SK-N-MC (cell line): Measurements from ENCODE around the gene TLE6.

Source experiments
- EZH2 ChIP-seq: fragments of 200-600 bp; sonication (generic); IDR thresholded peaks from one replicate; pipeline ENCODE4 v1.6.1; 2017; ENCODE audit warnings: antibody characterized with exemption
- FOXP2 ChIP-seq: optimal IDR thresholded peaks from 2 replicates; pipeline ENCODE3; 2011; ENCODE audit warnings: mild to moderate bottlenecking, moderate library complexity; ENCODE audit not compliant: insufficient read depth; ENCODE audit errors: extremely low read length, control extremely low read depth
- POLR2AphosphoS5 ChIP-seq: IDR thresholded peaks from 2 replicates; pipeline ENCODE4 v1.6.1; 2012; ENCODE audit warnings: mild to moderate bottlenecking, low read depth, low read length, borderline replicate concordance

DNA sequence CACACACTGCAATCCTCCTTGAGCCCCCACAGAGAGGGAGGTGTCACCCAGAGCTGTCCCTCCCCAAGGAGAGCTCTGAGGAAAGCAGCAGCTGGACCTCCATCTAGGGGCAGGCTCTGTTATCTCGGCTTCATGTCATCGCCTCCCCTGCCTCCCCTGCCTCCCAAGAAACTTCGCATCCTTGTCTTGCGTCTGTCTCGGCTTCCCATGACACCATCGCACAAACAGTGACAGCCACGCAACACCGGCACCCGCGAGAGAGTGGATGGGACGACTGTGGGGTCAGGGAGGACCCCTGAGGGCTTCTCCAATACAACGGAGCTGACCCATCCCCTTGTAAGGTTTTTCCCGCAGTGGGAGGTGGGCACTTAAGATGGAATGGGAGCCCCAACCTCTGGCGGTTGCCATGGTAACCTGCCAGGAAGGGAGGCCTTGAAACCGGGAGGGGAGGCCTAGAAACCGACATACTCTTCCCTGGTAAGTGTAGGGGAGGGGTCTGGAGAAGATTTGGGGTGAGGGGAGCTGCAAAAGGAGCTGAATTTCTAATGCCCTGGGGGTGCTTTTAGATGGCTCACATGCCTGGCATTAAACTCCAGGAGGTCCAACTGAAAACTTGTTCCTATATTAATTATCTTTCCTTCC is 35.4 kb downstream of the TLE6 start:
- TF ChIP-seq EZH2 = no peak
- TF ChIP-seq POLR2AphosphoS5 = peak; percentile 45; the same call in 1 of the 2 replicates
- peak; percentile 20 for TF ChIP-seq FOXP2
